Adrenal gland (tissue), 5 donors: ENCODE results near the gene CBLN3.

Experiments used
- POLR2A ChIP-seq, 2 donors: fragments of 450-650 bp; IDR thresholded peaks; one replicate each; pipeline ENCODE4 v1.6.1; 2017; ENCODE audit warnings: antibody characterized with exemption in 2 of 2, mild to moderate bottlenecking in 2 of 2, moderate library complexity in 1 of 2
- TF ChIP-seq, protein P1 (sequence below), 6 experiments: fragments of 450-650 bp in 4 of 6; fragments of 200-600 bp in 2 of 6; sonication (generic) in 1 of 6; IDR thresholded peaks; 1 replicate in 5 of 6; 2 replicates in 1 of 6; pipeline versions ENCODE4 v1.5.1 to v1.8.0; 2016 to 2021; ENCODE audit warnings: antibody characterized with exemption in 6 of 6, mild to moderate bottlenecking in 2 of 6, moderate library complexity in 1 of 6
- donor health status: DM: no; HTN: no; CAD: no.

GRCh38 chr14:24456980-24457379, 27.5 kb upstream of the CBLN3 start:
- no peak for TF ChIP-seq POLR2A (IDR thresholded peaks at IDR 0.05)
- TF ChIP-seq, protein P1, sequence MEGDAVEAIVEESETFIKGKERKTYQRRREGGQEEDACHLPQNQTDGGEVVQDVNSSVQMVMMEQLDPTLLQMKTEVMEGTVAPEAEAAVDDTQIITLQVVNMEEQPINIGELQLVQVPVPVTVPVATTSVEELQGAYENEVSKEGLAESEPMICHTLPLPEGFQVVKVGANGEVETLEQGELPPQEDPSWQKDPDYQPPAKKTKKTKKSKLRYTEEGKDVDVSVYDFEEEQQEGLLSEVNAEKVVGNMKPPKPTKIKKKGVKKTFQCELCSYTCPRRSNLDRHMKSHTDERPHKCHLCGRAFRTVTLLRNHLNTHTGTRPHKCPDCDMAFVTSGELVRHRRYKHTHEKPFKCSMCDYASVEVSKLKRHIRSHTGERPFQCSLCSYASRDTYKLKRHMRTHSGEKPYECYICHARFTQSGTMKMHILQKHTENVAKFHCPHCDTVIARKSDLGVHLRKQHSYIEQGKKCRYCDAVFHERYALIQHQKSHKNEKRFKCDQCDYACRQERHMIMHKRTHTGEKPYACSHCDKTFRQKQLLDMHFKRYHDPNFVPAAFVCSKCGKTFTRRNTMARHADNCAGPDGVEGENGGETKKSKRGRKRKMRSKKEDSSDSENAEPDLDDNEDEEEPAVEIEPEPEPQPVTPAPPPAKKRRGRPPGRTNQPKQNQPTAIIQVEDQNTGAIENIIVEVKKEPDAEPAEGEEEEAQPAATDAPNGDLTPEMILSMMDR (IDR thresholded peaks at IDR 0.05), result no peak
